B cell (primary cell): ENCODE measurements around the gene STRADB. TPM values are rescaled to one million over a fixed set of nuclear protein-coding genes. Genes with fewer than 3 reads are reported as not detected.
"Not testable (repeated sequence)": the region's sequence is repeated elsewhere in the genome, so short reads cannot be mapped to it uniquely, and the experiment has no call there.

Experiments
- ATAC-seq: fragments of 200-7000 bp; cut with Tn5 transposase; one replicate; pipeline ENCODE4 v1.10.0; 2021; ENCODE audit warnings: low read depth, mild to moderate bottlenecking, moderate number of reproducible peaks, moderate library complexity
- CTCF ChIA-PET: fragments of 350-600 bp; sonication (Branson Sonifier 250); formaldehyde crosslinking; loops from one replicate; lab custom pipeline; 2021; ENCODE audit warnings: antibody characterized with exemption, inconsistent platforms; lab: Charles Lee
- POLR2A ChIA-PET: fragments of 350-600 bp; sonication (Branson Sonifier 250); formaldehyde crosslinking; loops from one replicate; lab custom pipeline; 2021; ENCODE audit warnings: antibody characterized with exemption; lab: Charles Lee
- DNase-seq: peaks from one replicate; pipeline ENCODE4 v3.0.0; 2013
- H2AFZ ChIP-seq: 2 replicates; pipeline ENCODE4 v1.6.1; 2012; ENCODE audit warnings: mild to moderate bottlenecking, low read depth, low read length; ENCODE audit not compliant: insufficient read depth, poor library complexity, severe bottlenecking
- H3K27ac ChIP-seq, 2 donors: 1 replicate in 1 of 2; 2 replicates in 1 of 2; pipeline ENCODE4 v1.5.1; 2012 to 2013; ENCODE audit warnings: low read length in 2 of 2, mild to moderate bottlenecking in 2 of 2, moderate library complexity in 1 of 2
- H3K27me3 ChIP-seq, 4 experiments: fragments of 200-600 bp in 1 of 4; sonication (generic) in 1 of 4; replicated peaks in 1 of 4; 1 replicate in 2 of 4; 2 replicates in 2 of 4; pipeline versions ENCODE4 v1.6.1 to v1.7.0; 2013 to 2016; ENCODE audit warnings: low read length in 3 of 4, mild to moderate bottlenecking in 2 of 4, mixed read lengths in 1 of 4, moderate library complexity in 1 of 4; ENCODE audit not compliant: insufficient read depth in 4 of 4, control insufficient read depth in 3 of 4; ENCODE audit errors: control extremely low read depth in 1 of 4
- H3K36me3 ChIP-seq, 2 experiments: replicated peaks in 1 of 2; 1 replicate in 1 of 2; 2 replicates in 1 of 2; pipeline versions ENCODE4 v1.6.1 to v1.7.1; 2013; ENCODE audit warnings: low read length in 1 of 2; ENCODE audit not compliant: insufficient read depth in 2 of 2, control insufficient read depth in 1 of 2; ENCODE audit errors: control extremely low read depth in 1 of 2, extremely low read depth in 1 of 2
- H3K4me1 ChIP-seq, 2 donors: fragments of 200-600 bp in 1 of 2; sonication (generic) in 1 of 2; 1 replicate in 1 of 2; 2 replicates in 1 of 2; pipeline versions ENCODE4 v1.5.1 to v1.6.1; 2013 to 2017; ENCODE audit warnings: low read length in 2 of 2; ENCODE audit not compliant: control insufficient read depth in 2 of 2, insufficient read depth in 2 of 2
- H3K4me2 ChIP-seq: replicated peaks from 2 replicates; pipeline ENCODE3; 2012; ENCODE audit warnings: mild to moderate bottlenecking, low read depth, low read length; ENCODE audit not compliant: poor library complexity, severe bottlenecking
- H3K4me3 ChIP-seq, 5 experiments: fragments of 200-600 bp in 1 of 5; sonication (generic) in 1 of 5; 1 replicate in 3 of 5; 2 replicates in 2 of 5; pipeline versions ENCODE4 v1.5.1 to v1.7.0; 2011 to 2016; ENCODE audit warnings: low read length in 4 of 5, mild to moderate bottlenecking in 4 of 5, low read depth in 2 of 5, control low read depth in 1 of 5, moderate library complexity in 1 of 5; ENCODE audit not compliant: insufficient read depth in 1 of 5; ENCODE audit errors: control extremely low read depth in 1 of 5, extremely low read depth in 1 of 5
- H3K79me2 ChIP-seq: fragments of 200-600 bp; sonication (generic); one replicate; pipeline ENCODE4 v1.6.0; 2016; ENCODE audit warnings: low read length; ENCODE audit not compliant: control insufficient read depth, insufficient read depth
- H3K9ac ChIP-seq: fragments of 200-600 bp; sonication (generic); 2 replicates; pipeline ENCODE4 v1.6.1; 2017; ENCODE audit warnings: mild to moderate bottlenecking, low read length, moderate library complexity
- H3K9me3 ChIP-seq, 3 donors: one replicate each; pipeline versions ENCODE4 v1.6.1 to v1.7.1; 2013; ENCODE audit warnings: low read length in 2 of 3; ENCODE audit not compliant: control insufficient read depth in 2 of 3, insufficient read depth in 1 of 3; ENCODE audit errors: control extremely low read depth in 1 of 3
- H4K20me1 ChIP-seq: 2 replicates; pipeline ENCODE4 v1.6.0; 2012; ENCODE audit warnings: mild to moderate bottlenecking, low read length; ENCODE audit not compliant: insufficient read depth, control insufficient read depth, poor library complexity, severe bottlenecking
- H3K27ac Mint-ChIP-seq: one replicate; pipeline ENCODE4 v1.8.0; 2021; ENCODE audit warnings: mixed read lengths
- H3K27me3 Mint-ChIP-seq: one replicate; pipeline ENCODE4 v1.8.0; 2021; ENCODE audit warnings: mixed read lengths
- H3K4me1 Mint-ChIP-seq: one replicate; pipeline ENCODE4 v1.8.0; 2021; ENCODE audit warnings: mixed read lengths
- H3K4me3 Mint-ChIP-seq: one replicate; pipeline ENCODE4 v1.8.0; 2021; ENCODE audit warnings: mixed read lengths
- H3K9me3 Mint-ChIP-seq: one replicate; pipeline ENCODE4 v1.8.0; 2022; ENCODE audit warnings: mixed read lengths; ENCODE audit not compliant: insufficient read depth
- EZH2 ChIP-seq: IDR thresholded peaks from 2 replicates; pipeline ENCODE4 v1.6.1; 2012; ENCODE audit warnings: borderline replicate concordance, low read depth, mild to moderate bottlenecking, moderate library complexity, low read length; ENCODE audit not compliant: insufficient read depth, poor library complexity, severe bottlenecking
- WGBS: methylation state at CpG from one replicate; pipeline ENCODE4 v1.1.5; 2013; ENCODE audit warnings: missing lambda C conversion rate; ENCODE audit not compliant: insufficient coverage; 5-methylcytosine and 5-hydroxymethylcytosine counted together
- intact Hi-C: fragments of 100-400 bp; cut with micrococcal nuclease; formaldehyde crosslinking; loops from one replicate; pipeline ENCODE4 v1.10.0; 2022
- polyA plus RNA-seq: library from polyadenylated mRNA; depleted of rRNA; stranded (reverse); fragments of >200 nt; gene quantifications from 2 replicates; pipeline ENCODE4 v1.2.3, GENCODE V29; 2012
- total RNA-seq, 2 donors: library from RNA; stranded (reverse); fragments of 120-200 nt in 1 of 2; gene quantifications; 1 replicate in 1 of 2; 2 replicates in 1 of 2; pipeline versions ENCODE4 v1.2.3 to v1.2.4, GENCODE V29; 2013 to 2022
- TF ChIP-seq, protein P1 (sequence below): fragments of 200-600 bp; IDR thresholded peaks from one replicate; pipeline ENCODE4 v1.8.0; 2022; ENCODE audit warnings: antibody characterized with exemption, mild to moderate bottlenecking

STRADB gene
- total and polyA plus RNA-seq, 2 donors (not counting 1 experiment from before 2014, with no cell fraction given), result 17.2 to 17.5 TPM

DNA sequence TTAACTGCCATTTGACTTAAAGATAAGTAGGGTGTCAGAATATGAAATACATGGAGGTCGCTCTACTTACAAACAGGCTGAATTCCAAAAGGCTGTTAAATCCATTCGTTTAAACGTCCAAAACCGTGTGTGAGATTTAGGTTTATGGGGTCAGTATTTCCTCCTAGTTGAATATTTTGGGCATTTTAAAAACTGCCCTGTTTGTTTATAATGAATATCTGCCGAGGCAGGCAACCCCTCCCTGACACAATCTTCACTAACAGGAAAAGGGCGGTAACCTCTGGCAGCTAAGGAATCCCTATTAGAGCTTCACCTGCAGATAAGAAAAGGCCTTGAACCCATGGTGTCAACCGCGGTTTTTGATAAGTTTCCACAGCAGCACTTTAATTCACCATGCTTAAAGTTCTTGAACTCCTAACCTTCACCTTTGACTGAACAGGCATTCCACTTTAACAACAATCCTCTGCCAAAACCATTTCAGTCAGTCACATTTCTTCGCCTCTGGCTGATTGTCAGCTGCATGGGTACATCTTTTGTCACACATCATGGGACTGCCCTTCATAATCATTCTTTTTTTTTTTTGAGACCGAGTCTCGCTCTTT lies 18.0 kb upstream of the STRADB start:
- 93% methylated on average over 4 of the region's 11 CpGs for WGBS
- intact Hi-C loops, result no loop called here
- Mint-ChIP-seq H3K27ac (peak overlapping the region; percentile 32), H3K4me3 (no peak overlapping the region), H3K4me1 (peaks cover 42% of the 10 kb centered on the region), H3K27me3 (no peaks in the 10 kb centered on the region), H3K9me3 (no peaks in the 10 kb centered on the region)
- no peak for TF ChIP-seq EZH2
- TF ChIP-seq, protein P1, sequence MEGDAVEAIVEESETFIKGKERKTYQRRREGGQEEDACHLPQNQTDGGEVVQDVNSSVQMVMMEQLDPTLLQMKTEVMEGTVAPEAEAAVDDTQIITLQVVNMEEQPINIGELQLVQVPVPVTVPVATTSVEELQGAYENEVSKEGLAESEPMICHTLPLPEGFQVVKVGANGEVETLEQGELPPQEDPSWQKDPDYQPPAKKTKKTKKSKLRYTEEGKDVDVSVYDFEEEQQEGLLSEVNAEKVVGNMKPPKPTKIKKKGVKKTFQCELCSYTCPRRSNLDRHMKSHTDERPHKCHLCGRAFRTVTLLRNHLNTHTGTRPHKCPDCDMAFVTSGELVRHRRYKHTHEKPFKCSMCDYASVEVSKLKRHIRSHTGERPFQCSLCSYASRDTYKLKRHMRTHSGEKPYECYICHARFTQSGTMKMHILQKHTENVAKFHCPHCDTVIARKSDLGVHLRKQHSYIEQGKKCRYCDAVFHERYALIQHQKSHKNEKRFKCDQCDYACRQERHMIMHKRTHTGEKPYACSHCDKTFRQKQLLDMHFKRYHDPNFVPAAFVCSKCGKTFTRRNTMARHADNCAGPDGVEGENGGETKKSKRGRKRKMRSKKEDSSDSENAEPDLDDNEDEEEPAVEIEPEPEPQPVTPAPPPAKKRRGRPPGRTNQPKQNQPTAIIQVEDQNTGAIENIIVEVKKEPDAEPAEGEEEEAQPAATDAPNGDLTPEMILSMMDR, result no peak
- no peak overlapping the region for H3K4me2 ChIP-seq
- H3K36me3 ChIP-seq, result peaks cover 0 to 8% of the 10 kb centered on the region in 2 experiments
- no peaks in the 10 kb centered on the region for H3K27me3 ChIP-seq
- no peak overlapping the region for H3K9ac ChIP-seq
- no peak for DNase-seq
- peak overlapping the region in 1 of 2 donors; percentile 50 for H3K27ac ChIP-seq
- ChIA-PET CTCF (interaction anchor here (0.5 kb wide), 1 partner anchor 186 kb away, joined by 3 read pairs; no protein-coding TSS in a partner anchor), POLR2A (no interaction called here)
- H4K20me1 ChIP-seq, result peaks cover 43% of the 10 kb centered on the region
- H3K79me2 ChIP-seq, result peaks cover 86% of the 10 kb centered on the region
- H2AFZ ChIP-seq, result no peak overlapping the region
- ATAC-seq, result no peak
- H3K9me3 ChIP-seq, result no peaks in the 10 kb centered on the region
- peaks cover 17 to 22% of the 10 kb centered on the region in 2 donors for H3K4me1 ChIP-seq
- no peak overlapping the region for H3K4me3 ChIP-seq

DNA sequence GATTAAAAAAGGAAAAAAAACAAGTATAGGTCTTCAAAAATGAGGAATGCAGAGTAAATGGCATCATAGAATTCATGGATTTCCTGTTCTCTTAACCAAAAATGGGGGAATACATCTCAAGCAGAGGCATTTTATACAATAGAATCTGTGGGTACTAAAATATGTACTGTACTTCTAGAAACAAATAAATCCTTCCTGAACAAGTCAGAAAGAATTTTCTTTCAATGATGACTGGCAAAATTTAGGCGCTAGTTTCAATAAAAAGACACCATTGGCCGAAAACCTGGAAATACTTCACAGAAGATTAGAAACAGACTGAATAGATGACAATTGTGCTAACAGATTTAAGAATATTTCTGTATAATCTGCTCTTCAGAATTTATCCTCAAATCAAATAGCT lies 15.4 kb upstream of the STRADB start:
- ChIA-PET POLR2A (no interaction called here), CTCF (no interaction called here)
- no peak overlapping the region for H3K4me3 Mint-ChIP-seq
- intact Hi-C loops, result no loop called here
- peak overlapping the region in 1 of 2 donors; percentile 28 for H3K27ac ChIP-seq
- H3K27me3 Mint-ChIP-seq, result no peaks in the 10 kb centered on the region
- H3K36me3 ChIP-seq, result peaks cover 0 to 8% of the 10 kb centered on the region in 2 experiments
- no peaks in the 10 kb centered on the region for H3K9me3 Mint-ChIP-seq
- DNase-seq (no peak), ATAC-seq (no peak)
- peaks cover 94% of the 10 kb centered on the region for H3K79me2 ChIP-seq
- H3K4me1 Mint-ChIP-seq, result peaks cover 54% of the 10 kb centered on the region
- no peak overlapping the region for H3K4me3 ChIP-seq
- no peak overlapping the region for H3K27ac Mint-ChIP-seq
- H4K20me1 ChIP-seq, result peaks cover 54% of the 10 kb centered on the region
- peaks cover 26 to 33% of the 10 kb centered on the region in 2 donors for H3K4me1 ChIP-seq
- TF ChIP-seq, protein P1, result no peak
- no peak overlapping the region for H2AFZ ChIP-seq
- no CpG with 5 or more reads among the region's 2 CpGs for whole genome bisulfite sequencing
- H3K4me2 ChIP-seq, result no peak overlapping the region
- no peaks in the 10 kb centered on the region for H3K27me3 ChIP-seq
- H3K9me3 ChIP-seq, result no peaks in the 10 kb centered on the region
- H3K9ac ChIP-seq, result no peak overlapping the region

DNA sequence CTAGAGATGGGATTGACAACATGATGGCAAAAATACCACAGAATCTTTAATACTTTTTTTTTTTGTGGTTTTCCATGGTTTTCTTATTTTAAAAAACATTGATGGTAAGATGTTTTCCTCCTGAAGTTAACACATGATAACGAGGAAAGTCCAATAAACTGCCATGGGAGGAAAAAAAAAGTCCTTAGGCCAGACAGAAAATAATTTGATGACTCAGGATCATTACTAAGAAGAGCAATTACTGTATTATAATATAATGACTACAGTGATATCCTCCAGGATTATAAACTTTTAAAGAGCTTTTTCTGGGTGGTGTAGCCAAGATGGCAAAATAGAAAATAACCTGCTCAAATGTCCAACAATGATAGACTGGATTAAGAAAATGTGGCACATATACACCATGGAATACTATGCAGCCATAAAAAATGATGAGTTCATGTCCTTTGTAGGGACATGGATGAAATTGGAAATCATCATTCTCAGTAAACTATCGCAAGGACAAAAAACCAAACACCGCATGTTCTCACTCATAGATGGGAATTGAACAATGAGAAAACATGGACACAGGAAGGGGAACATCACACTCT lies 12.1 kb upstream of the STRADB start:
- H3K79me2 ChIP-seq, result peaks cover 84% of the 10 kb centered on the region
- H3K9me3 Mint-ChIP-seq, H3K9ac ChIP-seq, DNase-seq, H3K27ac Mint-ChIP-seq, H3K4me3 ChIP-seq, H2AFZ ChIP-seq, H3K27me3 ChIP-seq, H3K36me3 ChIP-seq, H3K27me3 Mint-ChIP-seq, H3K4me2 ChIP-seq, ATAC-seq, intact Hi-C loops, H3K4me3 Mint-ChIP-seq, H3K27ac ChIP-seq, H3K9me3 ChIP-seq: not testable (repeated sequence)
- peaks cover 38% of the 10 kb centered on the region for H4K20me1 ChIP-seq
- ChIA-PET POLR2A (interaction anchor here (0.7 kb wide), 1 partner anchor 8 kb away, joined by 3 read pairs; no protein-coding TSS in a partner anchor), CTCF (interaction anchor here (1.1 kb wide), 1 partner anchor 8 kb away, joined by 5 read pairs; no protein-coding TSS in a partner anchor)
- no CpG with 5 or more reads among the region's 3 CpGs for WGBS
- H3K4me1 Mint-ChIP-seq, result peaks cover 39% of the 10 kb centered on the region
- H3K4me1 ChIP-seq, result peaks cover 24 to 27% of the 10 kb centered on the region in 2 donors
